Heart left ventricle (tissue), 13 donors: Measurements from ENCODE around the gene ARHGAP20.

Experiments used
- POLR2A ChIP-seq, 2 donors: fragments of 450-650 bp; IDR thresholded peaks; one replicate each; pipeline ENCODE4 v1.6.1; 2017; ENCODE audit warnings: antibody characterized with exemption in 2 of 2, mild to moderate bottlenecking in 2 of 2, moderate library complexity in 2 of 2
- TF ChIP-seq, protein P1 (sequence below), 12 donors: fragments of 200-600 bp; sonication (generic) in 4 of 12; IDR thresholded peaks; one replicate each; pipeline versions ENCODE4 v1.5.0 to v1.8.0; 2018 to 2022; ENCODE audit warnings: antibody characterized with exemption in 12 of 12, mild to moderate bottlenecking in 5 of 12
- donor health status: ischemic (EF 13 %, LVEDD 7.1; RV severe dilation, severe dysfunction).
- donor health status: DM: no; HTN: yes; CAD: no.
- donor health status: DM: no; HTN: no; CAD: no.
- donor health status: ischemic (EF 25% LVEDD 6.9; RV normal size, moderate dysfunction).
- donor health status: ischemic (EF 25% LVEDD 5.7; RV mildly dilated, moderate dysfunction).
- donor health status: ischemic (EF 35%, LVEDD 5.7; RV mildly dilated, moderate dysfunction).
- donor health status: nonischemic (EF 11% LVEDD 7.7; RV severe dilation, severe dysfunction).
- donor health status: DM: yes; HTN: yes; CAD: no.
- donor health status: PGD.
- donor health status: ischemic (EF 29% LVEDD 5.4; RV normal size, mild dysfunction).
- donor health status: nonischemic (EF 23%, LVEDD 6.1; RV moderate dilation, normal function).

DNA sequence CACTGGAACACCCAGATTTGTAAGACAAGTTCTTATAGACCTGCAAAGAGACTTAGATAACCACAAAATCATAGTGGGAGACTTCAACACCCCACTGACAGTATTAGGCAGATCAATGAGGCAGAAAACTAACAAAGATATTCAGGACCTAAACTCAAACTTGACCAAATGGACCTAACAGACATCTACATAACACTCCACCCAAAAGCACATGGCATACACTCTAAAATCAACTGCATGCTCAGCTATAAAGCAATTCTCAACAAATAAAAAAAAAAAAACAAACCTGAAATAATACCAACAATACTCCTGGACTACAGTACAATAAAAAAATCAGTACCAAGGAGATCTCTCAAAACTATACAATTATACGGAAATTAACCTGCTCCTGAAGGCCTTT, 167.5 kb downstream of the ARHGAP20 start:
- TF ChIP-seq, protein P1, sequence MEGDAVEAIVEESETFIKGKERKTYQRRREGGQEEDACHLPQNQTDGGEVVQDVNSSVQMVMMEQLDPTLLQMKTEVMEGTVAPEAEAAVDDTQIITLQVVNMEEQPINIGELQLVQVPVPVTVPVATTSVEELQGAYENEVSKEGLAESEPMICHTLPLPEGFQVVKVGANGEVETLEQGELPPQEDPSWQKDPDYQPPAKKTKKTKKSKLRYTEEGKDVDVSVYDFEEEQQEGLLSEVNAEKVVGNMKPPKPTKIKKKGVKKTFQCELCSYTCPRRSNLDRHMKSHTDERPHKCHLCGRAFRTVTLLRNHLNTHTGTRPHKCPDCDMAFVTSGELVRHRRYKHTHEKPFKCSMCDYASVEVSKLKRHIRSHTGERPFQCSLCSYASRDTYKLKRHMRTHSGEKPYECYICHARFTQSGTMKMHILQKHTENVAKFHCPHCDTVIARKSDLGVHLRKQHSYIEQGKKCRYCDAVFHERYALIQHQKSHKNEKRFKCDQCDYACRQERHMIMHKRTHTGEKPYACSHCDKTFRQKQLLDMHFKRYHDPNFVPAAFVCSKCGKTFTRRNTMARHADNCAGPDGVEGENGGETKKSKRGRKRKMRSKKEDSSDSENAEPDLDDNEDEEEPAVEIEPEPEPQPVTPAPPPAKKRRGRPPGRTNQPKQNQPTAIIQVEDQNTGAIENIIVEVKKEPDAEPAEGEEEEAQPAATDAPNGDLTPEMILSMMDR (IDR thresholded peaks at IDR 0.05), result no peak
- no peak for TF ChIP-seq POLR2A (IDR thresholded peaks at IDR 0.05)
